Astrocyte (in vitro differentiated cells and primary cell): ENCODE measurements around the gene SPIB. TPM values are rescaled to one million over a fixed set of nuclear protein-coding genes. Genes with fewer than 3 reads are reported as not detected.

ENCODE experiments used
- DNase-seq: peaks from one replicate; pipeline ENCODE4 v3.0.0-alpha.2; 2010; ENCODE audit warnings: low read depth
- FAIRE-seq: peaks from 2 replicates; lab custom pipeline; 2011; peaks lifted over from hg19 to GRCh38; lab: Jason Lieb, UNC
- H2AFZ ChIP-seq: 2 replicates; pipeline ENCODE4 v1.6.0; 2012; ENCODE audit warnings: low read depth, low read length, inconsistent platforms
- H3K27ac ChIP-seq: 2 replicates; pipeline ENCODE4 v1.5.1; 2011; ENCODE audit warnings: low read depth, low read length, inconsistent platforms
- H3K27me3 ChIP-seq: 2 replicates; pipeline ENCODE4 v1.6.0; 2011; ENCODE audit warnings: low read length, inconsistent platforms; ENCODE audit not compliant: insufficient read depth
- H3K36me3 ChIP-seq: 2 replicates; pipeline ENCODE4 v1.5.1; 2011; ENCODE audit warnings: low read length, inconsistent platforms; ENCODE audit not compliant: insufficient read depth
- H3K4me1 ChIP-seq: 2 replicates; pipeline ENCODE4 v1.5.1; 2011; ENCODE audit warnings: low read length, inconsistent platforms; ENCODE audit not compliant: insufficient read depth
- H3K4me2 ChIP-seq: 2 replicates; pipeline ENCODE4 v1.6.0; 2012; ENCODE audit warnings: low read length, inconsistent platforms
- H3K4me3 ChIP-seq: 2 replicates; pipeline ENCODE4 v1.5.1; 2011; ENCODE audit warnings: low read depth, mild to moderate bottlenecking, low read length, inconsistent platforms; ENCODE audit not compliant: insufficient read depth
- H3K79me2 ChIP-seq: 2 replicates; pipeline ENCODE4 v1.6.0; 2012; ENCODE audit warnings: mild to moderate bottlenecking, low read length, inconsistent platforms; ENCODE audit not compliant: insufficient read depth
- H3K9ac ChIP-seq: 2 replicates; pipeline ENCODE4 v1.6.0; 2012; ENCODE audit warnings: mild to moderate bottlenecking, low read length, inconsistent platforms
- H3K9me3 ChIP-seq: 2 replicates; pipeline ENCODE4 v1.5.1; 2012; ENCODE audit warnings: low read depth, mild to moderate bottlenecking, low read length, inconsistent platforms; ENCODE audit not compliant: insufficient read depth
- H4K20me1 ChIP-seq: 2 replicates; pipeline ENCODE4 v1.6.0; 2012; ENCODE audit warnings: low read length, inconsistent platforms; ENCODE audit not compliant: insufficient read depth
- H3K27ac Mint-ChIP-seq: one replicate; pipeline ENCODE4 v1.8.0; 2021; ENCODE audit warnings: mild to moderate bottlenecking, mixed read lengths; ENCODE audit not compliant: unreplicated experiment
- H3K27me3 Mint-ChIP-seq: one replicate; pipeline ENCODE4 v1.8.0; 2021; ENCODE audit warnings: low read depth, mixed read lengths; ENCODE audit not compliant: unreplicated experiment
- H3K36me3 Mint-ChIP-seq: one replicate; pipeline ENCODE4 v1.8.0; 2021; ENCODE audit warnings: low read depth, mixed read lengths; ENCODE audit not compliant: unreplicated experiment
- H3K4me1 Mint-ChIP-seq: one replicate; pipeline ENCODE4 v1.8.0; 2021; ENCODE audit warnings: low read depth, mixed read lengths; ENCODE audit not compliant: unreplicated experiment
- H3K4me3 Mint-ChIP-seq: one replicate; pipeline ENCODE4 v1.8.0; 2021; ENCODE audit warnings: mild to moderate bottlenecking, moderate library complexity, mixed read lengths; ENCODE audit not compliant: unreplicated experiment
- H3K9me3 Mint-ChIP-seq: one replicate; pipeline ENCODE4 v1.8.0; 2021; ENCODE audit warnings: mild to moderate bottlenecking, mixed read lengths; ENCODE audit not compliant: unreplicated experiment
- CTCF ChIP-seq: IDR thresholded peaks from 2 replicates; pipeline ENCODE4 v1.5.1; 2011; ENCODE audit warnings: low read depth, mild to moderate bottlenecking, inconsistent platforms, low read length, moderate library complexity; ENCODE audit not compliant: insufficient read depth
- EZH2 ChIP-seq: IDR thresholded peaks from 2 replicates; pipeline ENCODE4 v1.6.1; 2012; ENCODE audit warnings: mild to moderate bottlenecking, low read length, inconsistent platforms; ENCODE audit not compliant: insufficient read depth
- total RNA-seq: library from RNA; stranded (reverse); gene quantifications from 2 replicates; pipeline ENCODE4 v1.2.1, GENCODE V29; 2021

SPIB gene
- total RNA-seq, 1 donor from 2014 or later, result 0.14 TPM

DNA sequence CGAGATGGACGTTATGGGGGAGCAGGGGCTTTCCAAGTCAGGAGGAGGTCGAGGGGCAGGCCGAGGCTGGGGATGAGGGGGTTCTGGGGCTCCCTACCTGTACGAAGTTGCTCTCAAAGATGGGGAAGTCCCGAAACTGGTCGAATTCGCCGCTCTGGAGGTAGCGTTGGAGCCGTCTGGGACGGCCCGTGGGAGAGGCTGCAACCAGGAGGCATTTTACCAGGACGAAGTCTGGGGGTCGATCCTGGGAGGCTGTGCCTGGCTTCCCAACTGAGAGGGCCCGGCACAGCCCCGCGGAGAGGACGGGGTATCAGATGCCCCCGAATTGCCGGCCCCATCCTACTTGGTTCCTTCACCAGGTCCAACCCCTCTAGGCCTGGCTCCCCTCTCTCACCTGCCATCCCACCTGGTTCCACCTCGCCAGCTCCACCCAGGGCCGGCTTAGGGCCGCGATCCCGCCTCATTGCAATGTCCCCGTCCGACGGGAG lies 57.0 kb downstream of the SPIB start:
- H3K27ac Mint-ChIP-seq, result no peak overlapping the region
- Histone ChIP-seq H3K4me1 (peaks cover 5% of the 10 kb centered on the region), H3K27me3 (no peaks in the 10 kb centered on the region), H3K4me2 (peak overlapping the region; percentile 98), H3K9me3 (no peaks in the 10 kb centered on the region), H3K4me3 (no peak overlapping the region), H3K79me2 (peaks cover 25% of the 10 kb centered on the region), H3K36me3 (no peaks in the 10 kb centered on the region), H2AFZ (peak overlapping the region; percentile 99), H4K20me1 (peaks cover 16% of the 10 kb centered on the region), H3K9ac (no peak overlapping the region), H3K27ac (no peak overlapping the region)
- no peaks in the 10 kb centered on the region for H3K27me3 Mint-ChIP-seq
- FAIRE-seq (no peak), DNase-seq (no peak)
- H3K4me3 Mint-ChIP-seq, result no peak overlapping the region
- H3K36me3 Mint-ChIP-seq, result no peaks in the 10 kb centered on the region
- H3K9me3 Mint-ChIP-seq, result peaks cover 24% of the 10 kb centered on the region
- H3K4me1 Mint-ChIP-seq, result no peaks in the 10 kb centered on the region
- TF ChIP-seq EZH2 (no peak), CTCF (no peak)

DNA sequence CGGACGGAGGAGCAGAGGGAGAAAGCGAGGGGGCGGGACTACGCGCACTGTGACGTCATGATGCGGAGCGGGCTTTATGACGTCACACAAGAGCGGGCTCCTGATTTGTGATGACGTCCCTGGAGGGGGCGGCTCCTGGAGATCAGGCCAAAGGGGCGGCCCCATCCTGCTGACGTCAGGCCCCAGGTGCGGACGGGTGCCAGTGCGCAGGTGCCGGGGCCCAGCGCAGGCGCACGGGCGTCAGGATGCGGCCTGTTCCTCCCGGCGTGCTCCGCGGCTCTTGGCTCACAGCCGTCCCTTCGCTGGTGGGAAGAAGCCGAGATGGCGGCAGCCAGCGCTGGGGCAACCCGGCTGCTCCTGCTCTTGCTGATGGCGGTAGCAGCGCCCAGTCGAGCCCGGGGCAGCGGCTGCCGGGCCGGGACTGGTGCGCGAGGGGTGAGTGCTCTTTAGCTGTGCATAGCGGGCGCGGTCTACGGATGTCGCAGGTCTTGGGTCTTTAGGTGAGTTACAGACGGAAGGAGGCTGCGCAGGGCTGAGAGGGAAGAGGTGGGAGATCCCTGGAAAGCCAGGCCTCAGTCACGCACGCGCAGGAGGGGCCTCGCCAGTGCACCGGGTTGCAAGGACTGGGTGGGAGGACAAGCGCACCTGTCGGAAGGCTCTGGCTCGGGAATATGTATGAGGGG lies 57.6 kb downstream of the SPIB start, which contains the start of the genes EMC10 and GARIN5A:
Gene EMC10, plus strand, starts transcription at position 284 of the 683 bp plus-strand sequence. Its CDS starts 38 bp downstream, at position 322.
Gene GARIN5A, minus strand, starts transcription at position 625 of the 683 bp plus-strand sequence. Its CDS starts 460 bp downstream, at position 165.
- Histone ChIP-seq H3K27me3 (no peaks in the 10 kb centered on the region), H3K9me3 (no peaks in the 10 kb centered on the region), H3K27ac (peak within 1 kb of the TSS; percentile 70), H3K4me3 (peak within 1 kb of the TSS; percentile 98), H3K9ac (peak within 1 kb of the TSS; percentile 97), H3K4me1 (peaks cover 5% of the 10 kb centered on the region), H3K4me2 (peak within 1 kb of the TSS; percentile 98), H2AFZ (peak within 1 kb of the TSS; percentile 99), H3K79me2 (peaks cover 25% of the 10 kb centered on the region), H3K36me3 (no peaks in the 10 kb centered on the region), H4K20me1 (peaks cover 20% of the 10 kb centered on the region)
- TF ChIP-seq EZH2 (no peak), CTCF (no peak)
- FAIRE-seq (no peak), DNase-seq (peak; percentile 82)
- no peak within 1 kb of the TSS for H3K27ac Mint-ChIP-seq
- peaks cover 28% of the 10 kb centered on the region for H3K9me3 Mint-ChIP-seq
- no peaks in the 10 kb centered on the region for H3K27me3 Mint-ChIP-seq
- H3K36me3 Mint-ChIP-seq, result no peaks in the 10 kb centered on the region
- no peak within 1 kb of the TSS for H3K4me3 Mint-ChIP-seq
- no peaks in the 10 kb centered on the region for H3K4me1 Mint-ChIP-seq

- H3K4me2 ChIP-seq, result peak overlapping the region; percentile 98
- no peaks in the 10 kb centered on the region for H3K27me3 Mint-ChIP-seq
- H3K36me3 ChIP-seq, result no peaks in the 10 kb centered on the region
- H3K4me3 ChIP-seq, result peak overlapping the region; percentile 98
- H3K27ac Mint-ChIP-seq, result no peak overlapping the region
- no peak for DNase-seq
- H3K4me1 Mint-ChIP-seq, result no peaks in the 10 kb centered on the region
- H3K36me3 Mint-ChIP-seq, result no peaks in the 10 kb centered on the region
- H3K9me3 Mint-ChIP-seq, result peaks cover 27% of the 10 kb centered on the region
- H3K9ac ChIP-seq, result peak overlapping the region; percentile 97
- no peak for TF ChIP-seq EZH2
- TF ChIP-seq CTCF, result no peak
- H3K79me2 ChIP-seq, result peaks cover 25% of the 10 kb centered on the region
- peaks cover 5% of the 10 kb centered on the region for H3K4me1 ChIP-seq
- no peak overlapping the region for H3K4me3 Mint-ChIP-seq
- H3K27ac ChIP-seq, result peak overlapping the region; percentile 70
- FAIRE-seq, result no peak
- H3K9me3 ChIP-seq, result no peaks in the 10 kb centered on the region
- H3K27me3 ChIP-seq, result no peaks in the 10 kb centered on the region
- peaks cover 20% of the 10 kb centered on the region for H4K20me1 ChIP-seq
- peak overlapping the region; percentile 99 for H2AFZ ChIP-seq
Observed at GRCh38 chr19:50476907-50477238, 58.1 kb downstream of the SPIB start.
